Tibial nerve (tissue), 4 donors: ENCODE measurements around the gene PLEKHA6. TPM values are rescaled to one million over a fixed set of nuclear protein-coding genes. Genes with fewer than 3 reads are reported as not detected.

Experiments
- DNase-seq, 2 donors: peaks; one replicate each; pipeline ENCODE4 v3.0.0-alpha.2; 2019; ENCODE audit warnings: low spot score in 2 of 2
- H3K27ac ChIP-seq, 4 donors: fragments of 200-600 bp; sonication (generic) in 3 of 4; one replicate each; pipeline ENCODE4 v1.5.1; 2017 to 2019; ENCODE audit warnings: mild to moderate bottlenecking in 1 of 4
- H3K27me3 ChIP-seq, 2 donors: fragments of 200-600 bp; sonication (generic) in 1 of 2; one replicate each; pipeline versions ENCODE4 v1.5.1 to v1.6.0; 2017 to 2019
- H3K36me3 ChIP-seq, 3 donors: fragments of 200-600 bp; sonication (generic); one replicate each; pipeline ENCODE4 v1.5.1; 2018 to 2019
- H3K4me1 ChIP-seq, 4 donors: fragments of 200-600 bp; sonication (generic) in 3 of 4; one replicate each; pipeline ENCODE4 v1.5.1; 2017 to 2019
- H3K4me3 ChIP-seq, 4 donors: fragments of 200-600 bp; sonication (generic) in 3 of 4; one replicate each; pipeline ENCODE4 v1.5.1; 2017 to 2019; ENCODE audit warnings: mild to moderate bottlenecking in 1 of 4, moderate library complexity in 1 of 4
- H3K9me3 ChIP-seq, 4 donors: fragments of 200-600 bp; sonication (generic) in 3 of 4; one replicate each; pipeline ENCODE4 v1.5.1; 2017 to 2019
- CTCF ChIP-seq, 5 experiments: fragments of 200-600 bp in 3 of 5; fragments of 450-650 bp in 2 of 5; sonication (generic) in 3 of 5; IDR thresholded peaks; one replicate each; pipeline ENCODE4 v1.5.1; 2016 to 2019; ENCODE audit warnings: antibody characterized with exemption in 5 of 5, mild to moderate bottlenecking in 3 of 5, moderate library complexity in 2 of 5
- EP300 ChIP-seq, 2 donors: sonication (generic); formaldehyde crosslinking; IDR thresholded peaks; one replicate each; pipeline ENCODE4 v1.6.1; 2017; ENCODE audit warnings: antibody characterized with exemption in 2 of 2, mild to moderate bottlenecking in 1 of 2
- POLR2A ChIP-seq, 2 donors: fragments of 450-650 bp; IDR thresholded peaks; one replicate each; pipeline ENCODE4 v1.6.1; 2017; ENCODE audit warnings: antibody characterized with exemption in 2 of 2, mild to moderate bottlenecking in 2 of 2, moderate library complexity in 2 of 2
- WGBS, 2 donors: methylation state at CpG; one replicate each; pipeline ENCODE4 v1.1.5; 2018; 5-methylcytosine and 5-hydroxymethylcytosine counted together
- total RNA-seq, 4 donors: library from RNA; depleted of rRNA; stranded (reverse); fragments of >200 nt; gene quantifications; one replicate each; pipeline ENCODE4 v1.1.0, GENCODE V29; 2016

PLEKHA6 gene
- total RNA-seq, 4 donors from 2014 or later = 6.6 to 13.9 (median 12.1) TPM

DNA sequence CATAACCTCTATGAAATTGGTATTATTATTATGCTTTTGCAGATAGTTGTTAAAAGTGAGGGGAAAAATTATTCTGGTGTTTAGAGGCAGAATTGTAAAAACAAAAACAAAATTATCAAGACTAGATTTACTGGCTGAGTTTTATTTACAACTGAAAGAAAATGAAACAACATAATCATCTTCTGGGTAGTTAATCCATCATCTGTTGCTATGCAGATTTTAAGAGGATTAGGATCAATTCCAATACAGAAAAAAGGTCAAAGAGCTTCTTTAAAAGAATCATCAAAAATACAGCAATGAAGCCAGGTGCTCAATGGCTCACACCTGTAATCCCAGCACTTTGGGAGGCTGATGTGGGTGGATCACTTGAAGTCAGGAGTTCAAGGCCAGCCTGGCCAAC is 154.2 kb downstream of the PLEKHA6 start:
- Histone ChIP-seq H3K4me1 (peaks cover 0 to 10% (median 0%) of the 10 kb centered on the region in 4 donors), H3K36me3 (no peaks in the 10 kb centered on the region), H3K27me3 (peaks cover 0 to 19% of the 10 kb centered on the region in 2 donors), H3K27ac (no peak overlapping the region), H3K4me3 (no peak overlapping the region), H3K9me3 (no peaks in the 10 kb centered on the region)
- TF ChIP-seq EP300 (IDR thresholded peaks at IDR 0.05) (no peak), POLR2A (IDR thresholded peaks at IDR 0.05) (no peak), CTCF (IDR thresholded peaks at IDR 0.05) (no peak)
- DNase-seq = no peak

GRCh38 chr1:204204944-204205343 is 154.8 kb downstream of the PLEKHA6 start:
- Histone ChIP-seq H3K4me3 (no peak overlapping the region), H3K36me3 (no peaks in the 10 kb centered on the region), H3K27ac (no peak overlapping the region), H3K9me3 (no peaks in the 10 kb centered on the region), H3K27me3 (peaks cover 0 to 13% of the 10 kb centered on the region in 2 donors), H3K4me1 (peaks cover 0 to 10% (median 0%) of the 10 kb centered on the region in 4 donors)
- WGBS, 2 donors = 91% methylated on average over 2 of the region's 2 CpGs
- TF ChIP-seq EP300 (IDR thresholded peaks at IDR 0.05) (no peak), CTCF (IDR thresholded peaks at IDR 0.05) (no peak), POLR2A (IDR thresholded peaks at IDR 0.05) (no peak)
- DNase-seq = no peak

- Histone ChIP-seq H3K4me1 (peaks cover 0 to 10% (median 0%) of the 10 kb centered on the region in 4 donors), H3K27ac (no peak overlapping the region), H3K4me3 (no peak overlapping the region), H3K27me3 (peaks cover 0 to 19% of the 10 kb centered on the region in 2 donors), H3K9me3 (no peaks in the 10 kb centered on the region), H3K36me3 (no peaks in the 10 kb centered on the region)
- no peak for DNase-seq
- WGBS, 2 donors = 84 to 91% methylated on average over 5 of the region's 5 CpGs
- no peak for TF ChIP-seq CTCF (IDR thresholded peaks at IDR 0.05)
- no peak for TF ChIP-seq POLR2A (IDR thresholded peaks at IDR 0.05)
- TF ChIP-seq EP300 (IDR thresholded peaks at IDR 0.05) = no peak
Measured at GRCh38 chr1:204203206-204203767, 156.4 kb downstream of the PLEKHA6 start.

GRCh38 chr1:204202481-204202880 is 157.2 kb downstream of the PLEKHA6 start:
- Histone ChIP-seq H3K27ac (no peak overlapping the region), H3K36me3 (no peaks in the 10 kb centered on the region), H3K4me1 (peaks cover 0 to 10% (median 0%) of the 10 kb centered on the region in 4 donors), H3K9me3 (no peaks in the 10 kb centered on the region), H3K4me3 (no peak overlapping the region), H3K27me3 (peaks cover 0 to 19% of the 10 kb centered on the region in 2 donors)
- 88 to 98% methylated on average over 4 of the region's 4 CpGs for WGBS, 2 donors
- no peak for DNase-seq
- no peak for TF ChIP-seq CTCF (IDR thresholded peaks at IDR 0.05)
- TF ChIP-seq EP300 (IDR thresholded peaks at IDR 0.05) = no peak
- TF ChIP-seq POLR2A (IDR thresholded peaks at IDR 0.05) = no peak

GRCh38 chr1:204201348-204202040 is 158.2 kb downstream of the PLEKHA6 start:
- Histone ChIP-seq H3K36me3 (no peaks in the 10 kb centered on the region), H3K4me3 (no peak overlapping the region), H3K27ac (no peak overlapping the region), H3K27me3 (peaks cover 0 to 19% of the 10 kb centered on the region in 2 donors), H3K4me1 (peaks cover 0 to 1% (median 0%) of the 10 kb centered on the region in 4 donors), H3K9me3 (no peaks in the 10 kb centered on the region)
- no peak for DNase-seq
- TF ChIP-seq POLR2A (IDR thresholded peaks at IDR 0.05) (no peak), EP300 (IDR thresholded peaks at IDR 0.05) (no peak), CTCF (IDR thresholded peaks at IDR 0.05) (no peak)
- WGBS, 2 donors = 71 to 79% methylated on average over 12 of the region's 12 CpGs
